GM18867 (cell line): ENCODE measurements around the gene PSORS1C1.
"Not testable (repeated sequence)": the region's sequence is repeated elsewhere in the genome, so short reads cannot be mapped to it uniquely, and the experiment has no call there.

Source experiments
- ATAC-seq: cut with Tn5 transposase; IDR thresholded peaks from one replicate; pipeline ENCODE4 v1.9.1; 2021; ENCODE audit warnings: mild to moderate bottlenecking, moderate library complexity; ENCODE audit not compliant: unreplicated experiment

The PSORS1C1 gene

GRCh38 chr6:31157513-31158139, 43.0 kb downstream of the PSORS1C1 start, which contains the start of gene CCHCR1:
Gene CCHCR1 (minus strand): TSS chr6:31157802. CDS start chr6:31157600, 202 bp downstream.
- no peak for ATAC-seq

GRCh38 chr6:31158140-31158862, 43.7 kb downstream of the PSORS1C1 start, which contains the start of gene TCF19:
Gene TCF19 (plus strand): TSS chr6:31158589. CDS start chr6:31159470, 881 bp downstream.
- peak; percentile 82 for ATAC-seq

DNA sequence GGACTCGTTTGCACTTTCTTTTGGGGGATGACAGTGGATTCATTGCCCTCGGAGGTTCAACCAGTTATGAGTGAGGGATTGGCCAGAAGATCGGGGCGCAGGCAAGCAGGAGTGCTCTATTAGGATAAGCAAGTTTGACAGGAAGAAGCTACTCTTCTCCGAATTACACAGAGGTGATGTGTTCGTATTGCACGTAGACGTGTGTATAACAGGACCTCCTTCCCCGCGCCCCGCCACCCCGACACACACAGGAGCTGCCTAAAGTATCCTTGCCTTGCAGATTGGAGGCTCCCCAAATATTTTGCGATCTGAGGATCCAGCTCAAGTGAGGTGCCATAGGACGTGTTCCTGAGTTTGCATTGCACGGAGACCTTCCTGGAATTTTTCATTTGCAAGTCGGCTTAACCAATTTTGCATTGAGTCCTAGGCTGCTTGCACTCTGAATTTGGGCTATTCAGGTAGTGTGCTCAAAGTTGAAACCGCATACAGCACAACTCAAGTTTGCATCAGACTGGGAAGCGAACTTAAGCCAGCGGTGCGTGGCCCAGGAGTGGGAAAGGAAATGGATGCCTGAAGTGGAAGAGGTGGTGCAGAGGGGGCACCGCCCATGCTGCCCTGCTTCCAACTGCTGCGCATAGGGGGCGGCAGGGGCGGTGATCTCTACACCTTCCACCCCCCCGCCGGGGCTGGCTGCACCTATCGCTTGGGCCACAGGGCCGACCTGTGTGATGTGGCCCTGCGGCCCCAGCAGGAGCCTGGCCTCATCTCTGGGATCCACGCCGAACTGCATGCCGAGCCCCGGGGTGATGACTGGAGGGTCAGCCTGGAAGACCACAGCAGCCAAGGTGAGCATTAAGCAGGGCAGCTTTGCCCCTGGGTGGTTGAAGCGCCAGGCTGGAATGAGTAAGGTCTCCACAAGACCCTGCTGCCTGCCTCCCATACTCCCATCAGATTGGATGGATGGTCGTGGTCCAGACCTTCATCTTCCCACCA, 44.6 kb downstream of the PSORS1C1 start:
- ATAC-seq = no peak

DNA sequence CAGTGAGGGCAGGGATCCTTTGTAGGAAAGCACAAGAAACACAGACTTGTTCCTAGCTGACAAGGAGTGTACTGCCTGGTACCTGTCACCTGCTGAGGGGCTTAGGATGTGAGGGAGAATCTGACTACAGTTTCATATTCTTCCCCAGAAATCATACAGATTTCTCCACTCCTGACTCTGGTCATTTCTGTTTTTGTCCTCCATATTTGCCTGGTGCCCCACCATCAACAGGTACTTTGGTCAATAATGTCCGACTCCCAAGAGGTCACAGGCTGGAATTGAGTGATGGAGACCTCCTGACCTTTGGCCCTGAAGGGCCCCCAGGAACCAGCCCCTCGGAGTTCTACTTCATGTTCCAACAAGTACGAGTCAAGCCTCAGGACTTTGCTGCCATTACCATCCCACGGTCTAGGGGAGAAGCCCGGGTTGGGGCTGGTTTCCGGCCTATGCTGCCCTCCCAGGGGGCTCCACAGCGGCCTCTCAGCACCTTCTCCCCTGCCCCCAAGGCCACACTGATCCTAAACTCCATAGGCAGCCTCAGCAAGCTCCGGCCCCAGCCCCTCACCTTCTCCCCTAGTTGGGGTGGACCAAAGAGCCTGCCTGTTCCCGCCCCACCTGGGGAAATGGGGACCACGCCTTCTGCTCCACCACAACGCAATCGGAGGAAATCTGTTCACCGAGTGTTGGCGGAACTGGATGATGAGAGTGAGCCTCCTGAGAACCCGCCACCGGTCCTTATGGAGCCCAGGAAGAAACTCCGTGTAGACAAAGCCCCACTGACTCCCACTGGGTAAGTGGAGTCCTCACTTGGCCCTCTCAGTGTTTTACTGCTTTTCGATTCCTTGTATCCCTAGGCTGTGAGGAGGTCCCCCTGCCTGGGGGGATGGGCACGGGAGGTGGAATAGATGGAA, 46.9 kb downstream of the PSORS1C1 start:
- ATAC-seq = no peak

DNA sequence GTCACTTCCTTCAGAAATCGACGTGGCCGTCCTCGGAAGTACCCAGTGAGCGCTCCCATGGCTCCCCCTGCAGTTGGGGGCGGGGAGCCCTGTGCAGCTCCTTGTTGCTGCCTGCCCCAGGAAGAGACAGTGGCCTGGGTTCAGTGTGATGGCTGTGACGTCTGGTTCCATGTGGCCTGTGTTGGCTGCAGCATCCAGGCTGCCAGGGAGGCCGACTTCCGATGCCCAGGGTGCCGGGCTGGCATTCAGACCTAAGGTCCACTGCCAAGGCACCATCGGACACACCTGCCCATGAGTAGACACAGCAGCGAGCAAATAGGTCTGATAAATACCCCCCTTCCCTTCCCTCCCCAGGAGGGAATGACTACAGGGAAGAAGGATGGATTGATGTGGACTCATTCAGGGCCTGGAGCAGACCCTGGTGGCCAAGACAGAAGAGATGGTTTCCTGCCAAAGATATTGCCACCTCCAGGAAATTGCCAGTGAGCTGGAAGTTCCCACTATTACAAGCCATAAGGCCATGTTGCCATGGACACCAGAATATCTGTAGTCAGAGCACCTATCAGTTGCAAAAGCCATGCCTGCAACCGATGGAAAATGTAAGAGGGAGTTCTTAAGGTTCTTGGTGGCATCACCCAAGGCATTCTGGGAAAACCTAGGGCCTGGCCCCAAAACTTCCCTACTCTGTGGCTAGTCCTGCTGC, 48.0 kb downstream of the PSORS1C1 start:
- no peak for ATAC-seq

- ATAC-seq = no peak
Observed at GRCh38 chr6:31163922-31164321, 49.3 kb downstream of the PSORS1C1 start.

DNA sequence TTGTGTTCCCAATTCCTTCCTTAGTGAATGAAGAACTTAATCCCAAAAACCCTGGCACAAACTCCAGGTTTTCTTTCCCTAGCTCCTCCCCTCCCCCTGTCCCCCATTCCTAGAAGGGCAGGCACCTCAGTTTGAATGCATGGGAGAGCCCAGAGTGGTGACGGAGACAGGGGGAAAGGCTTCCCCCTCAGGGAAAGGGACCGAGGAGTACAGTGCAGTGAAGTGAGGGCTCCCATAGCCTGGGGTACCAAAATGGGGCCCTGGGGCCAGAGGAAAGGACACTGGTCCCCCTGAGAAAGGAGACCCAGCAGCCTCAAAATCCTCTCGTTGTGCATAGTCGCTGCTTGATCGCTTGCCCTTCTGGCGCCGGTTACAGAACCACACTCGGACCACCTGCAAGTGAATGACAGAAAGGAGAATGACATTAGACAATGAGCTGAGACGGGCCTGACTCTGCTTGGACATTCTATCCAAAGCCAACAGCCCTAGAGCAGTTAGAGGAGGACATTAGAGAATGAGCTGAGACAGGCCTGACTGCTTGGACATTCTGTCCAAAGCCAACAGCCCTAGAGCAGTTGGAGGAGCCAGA, 50.0 kb downstream of the PSORS1C1 start:
- not testable (repeated sequence) for ATAC-seq

GRCh38 chr6:31165064-31165832, 50.6 kb downstream of the PSORS1C1 start:
- ATAC-seq = peak; percentile 75

DNA sequence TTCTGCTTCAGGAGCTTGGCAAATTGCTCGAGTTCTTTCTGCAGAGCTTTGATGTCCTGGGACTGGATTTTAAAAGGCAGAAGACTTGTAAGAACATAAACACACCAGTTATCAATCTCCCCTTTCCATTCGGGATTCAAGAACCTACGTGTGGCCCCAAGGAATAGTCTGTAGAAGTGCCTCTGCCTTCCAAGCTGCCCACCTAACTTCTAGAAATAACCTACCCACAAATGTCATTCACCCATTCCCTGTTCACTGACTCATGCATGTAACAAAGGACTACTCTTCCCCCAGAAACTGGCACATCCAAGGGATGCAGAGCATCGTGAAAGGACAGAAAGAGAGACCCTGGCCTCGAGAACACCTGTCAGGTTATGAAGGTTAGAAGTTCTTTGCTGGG, 51.4 kb downstream of the PSORS1C1 start:
- no peak for ATAC-seq

GRCh38 chr6:31168606-31169005, 54.0 kb downstream of the PSORS1C1 start:
- ATAC-seq = no peak

DNA sequence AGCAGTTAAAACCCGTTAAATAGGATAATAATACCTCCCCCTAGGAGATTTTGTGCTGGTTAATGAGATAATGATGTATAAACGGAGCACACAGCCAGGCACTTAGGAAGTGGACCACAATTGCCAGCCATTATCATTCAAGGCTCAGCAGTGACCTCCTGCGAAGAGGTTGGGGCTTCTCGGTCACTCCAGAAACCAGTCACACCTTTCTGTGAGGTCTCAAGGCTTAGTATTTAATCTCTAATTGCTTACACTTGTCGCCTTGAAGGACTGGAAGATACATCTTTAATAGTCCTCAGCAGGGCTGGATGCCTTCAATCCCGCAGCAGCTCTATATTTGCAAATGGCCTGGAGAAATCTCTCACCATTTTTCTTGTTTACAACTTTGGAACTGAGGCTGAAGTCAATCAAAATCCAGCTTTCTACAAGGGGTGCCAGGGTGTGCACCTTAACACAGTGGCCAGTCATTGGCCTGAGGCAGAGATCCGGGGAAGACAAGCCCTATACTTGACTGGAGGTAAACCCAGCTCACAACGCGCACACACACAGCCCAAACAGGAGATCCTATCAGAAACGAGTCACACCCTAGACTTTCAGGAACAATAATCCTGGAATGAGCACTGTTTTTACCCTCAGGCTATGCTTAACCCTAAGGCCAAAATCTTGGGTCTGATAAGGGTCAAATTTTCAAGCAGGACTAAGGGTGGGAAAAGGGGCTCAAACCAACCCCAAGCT, 54.7 kb downstream of the PSORS1C1 start:
- ATAC-seq = no peak

- not testable (repeated sequence) for ATAC-seq
Observed at GRCh38 chr6:31169858-31170599, 55.4 kb downstream of the PSORS1C1 start.

GRCh38 chr6:31170600-31170881, 55.9 kb downstream of the PSORS1C1 start, which contains the start of gene POU5F1:
Gene POU5F1 (minus strand): TSS chr6:31170682. CDS start chr6:31170620, 62 bp downstream.
- ATAC-seq = no peak

- ATAC-seq = no peak
Observed at GRCh38 chr6:31170987-31171671, 56.5 kb downstream of the PSORS1C1 start.

- ATAC-seq = no peak
Observed at GRCh38 chr6:31171931-31172905, 57.6 kb downstream of the PSORS1C1 start.
